GM12878 (cell line): ENCODE data around the gene TTLL11. TPM values are rescaled to one million over a fixed set of nuclear protein-coding genes. Genes with fewer than 3 reads are reported as not detected.

Experiments
- ATAC-seq: fragments of 200-7000 bp; cut with Tn5 transposase; 3 replicates; pipeline ENCODE4 v1.9.1; 2020; ENCODE audit warnings: mild to moderate bottlenecking, moderate library complexity
- BruUV-seq: library from RNA; stranded (reverse); fragments of 400-500 nt; replicated peaks from 2 replicates; lab custom pipeline; 2021; lab: Mats Ljungman, UMichigan
- CTCF ChIA-PET: fragments of 300-600 bp; sonication (Branson Sonifier 250); formaldehyde crosslinking; extraction: SDS; loops from one replicate; lab custom pipeline; 2021; ENCODE audit warnings: inconsistent platforms; lab: Yijun Ruan, JAX
- POLR2A ChIA-PET: fragments of 350-600 bp; formaldehyde crosslinking; extraction: SDS; loops from one replicate; lab custom pipeline; 2021; ENCODE audit warnings: inconsistent platforms; lab: Charles Lee
- RAD21 ChIA-PET: fragments of 300-600 bp; sonication (Branson Sonifier 250); formaldehyde crosslinking; loops from one replicate; lab custom pipeline; 2023; ENCODE audit warnings: antibody characterized with exemption; ENCODE audit not compliant: unreplicated experiment; lab: Charles Lee
- SMC1A ChIA-PET: fragments of 300-600 bp; sonication (Branson Sonifier 250); formaldehyde crosslinking; loops from one replicate; lab custom pipeline; 2023; ENCODE audit not compliant: unreplicated experiment, uncharacterized antibody; lab: Charles Lee
- DNase-seq: peaks from one replicate; pipeline ENCODE4 v3.0.0-alpha.2; 2011; ENCODE audit warnings: low read depth, low spot score
- FAIRE-seq: peaks from 3 replicates; lab custom pipeline; 2011; peaks lifted over from hg19 to GRCh38; lab: Jason Lieb, UNC
- H2AFZ ChIP-seq: 2 replicates; pipeline ENCODE4 v1.6.0; 2011; ENCODE audit warnings: low read depth, low read length, control low read depth; ENCODE audit not compliant: control insufficient read depth
- H3K27ac ChIP-seq: 2 replicates; pipeline ENCODE4 v1.5.1; 2011; ENCODE audit warnings: control low read depth; ENCODE audit not compliant: control insufficient read depth, insufficient read depth
- H3K27me3 ChIP-seq, 2 experiments: replicated peaks in 1 of 2; 2 replicates each; pipeline versions ENCODE4 v1.6.0 to v1.6.1; 2011; ENCODE audit warnings: low read length in 1 of 2; ENCODE audit not compliant: control insufficient read depth in 2 of 2, insufficient read depth in 2 of 2
- H3K36me3 ChIP-seq, 2 experiments: 2 replicates each; pipeline ENCODE4 v1.5.1; 2011; ENCODE audit warnings: low read length in 1 of 2; ENCODE audit not compliant: control insufficient read depth in 2 of 2, insufficient read depth in 2 of 2
- H3K4me1 ChIP-seq: 2 replicates; pipeline ENCODE4 v1.6.1; 2011; ENCODE audit warnings: mild to moderate bottlenecking, low read length, moderate library complexity, mixed read lengths; ENCODE audit not compliant: control insufficient read depth, insufficient read depth
- H3K4me2 ChIP-seq: 2 replicates; pipeline ENCODE4 v1.6.0; 2011; ENCODE audit warnings: control low read depth; ENCODE audit not compliant: control insufficient read depth, insufficient read depth
- H3K4me3 ChIP-seq: fragments of 200-600 bp; sonication (generic); 2 replicates; pipeline ENCODE4 v1.5.1; 2016
- H3K79me2 ChIP-seq: 2 replicates; pipeline ENCODE4 v1.6.0; 2011; ENCODE audit warnings: low read length; ENCODE audit not compliant: control insufficient read depth, insufficient read depth
- H3K9ac ChIP-seq: 2 replicates; pipeline ENCODE4 v1.8.0; 2011; ENCODE audit warnings: low read length, control low read depth, mixed read lengths; ENCODE audit not compliant: control insufficient read depth, insufficient read depth
- H3K9me3 ChIP-seq: replicated peaks from 3 replicates; pipeline ENCODE4 v1.5.1; 2011; ENCODE audit warnings: mild to moderate bottlenecking, low read length; ENCODE audit not compliant: control insufficient read depth, insufficient read depth
- H4K20me1 ChIP-seq: 2 replicates; pipeline ENCODE4 v1.6.0; 2011; ENCODE audit not compliant: control insufficient read depth, insufficient read depth
- BHLHE40 ChIP-seq, 2 experiments: fragments of 450-650 bp in 1 of 2; IDR thresholded peaks; 2 replicates each; pipeline ENCODE4 v1.6.1; 2011 to 2017; ENCODE audit warnings: low read depth in 2 of 2, borderline replicate concordance in 1 of 2, improper control_type of control experiment in 1 of 2, low read length in 1 of 2, mild to moderate bottlenecking in 1 of 2
- CHD1 ChIP-seq: IDR thresholded peaks from 2 replicates; pipeline ENCODE4 v1.6.1; 2012; ENCODE audit warnings: low read depth, low read length, improper control_type of control experiment
- PML ChIP-seq: IDR thresholded peaks from 2 replicates; pipeline ENCODE4 v1.6.1; 2012; ENCODE audit warnings: low read length, inconsistent platforms
- WGBS: methylation state at CpG from one replicate; pipeline ENCODE4 v1.1.6; 2016; ENCODE audit warnings: low lambda C conversion rate; ENCODE audit not compliant: insufficient replicate concordance, insufficient coverage; ENCODE audit errors: missing lambda C conversion rate; 5-methylcytosine and 5-hydroxymethylcytosine counted together
- in situ Hi-C: fragments of 300-500 bp; cut with MboI; formaldehyde crosslinking; loops from 9 replicates; pipeline ENCODE4 v1.14.3; 2018; ENCODE audit warnings: mixed read lengths
- intact Hi-C: fragments of 100-400 bp; cut with micrococcal nuclease; formaldehyde crosslinking; loops from one replicate; pipeline ENCODE4 v1.14.2; 2022; ENCODE audit not compliant: unreplicated experiment
- polyA plus RNA-seq, 11 experiments: library from polyadenylated mRNA; depleted of rRNA in 4 of 11; unstranded in 6 of 11; stranded (reverse) in 5 of 11; fragments of >200 nt; fragmentation: Nextera tagmentation in 4 of 11; fragmentation: Illumina TruSeq in 1 of 11; extraction: Ambion mirVana in 4 of 11; extraction: Trizol in 1 of 11; gene quantifications; 1 replicate in 1 of 11; 2 replicates in 10 of 11; pipeline versions ENCODE4 v1.2.1 to v1.2.3, GENCODE V29; 2011 to 2016; ENCODE audit warnings: inconsistent platforms in 2 of 11, missing spikeins in 2 of 11, low read depth in 1 of 11
- total RNA-seq, 4 experiments: library from RNA; depleted of rRNA in 3 of 4; stranded (reverse); fragments of >200 nt in 3 of 4; fragmentation: Illumina TruSeq in 1 of 4; extraction: Trizol in 1 of 4; gene quantifications; 2 replicates each; pipeline versions ENCODE4 v1.2.1 to v1.2.3, GENCODE V29; 2013 to 2021
- TF ChIP-seq, protein P1 (sequence below): IDR thresholded peaks from 2 replicates; pipeline ENCODE4 v1.6.1; 2012; ENCODE audit warnings: low read depth, low read length, improper control_type of control experiment
- TF ChIP-seq, protein P2 (sequence below): IDR thresholded peaks from 2 replicates; pipeline ENCODE4 v1.6.1; 2011; ENCODE audit warnings: low read depth, mild to moderate bottlenecking, low read length, moderate library complexity, borderline replicate concordance; ENCODE audit errors: extremely low read depth
- TF ChIP-seq, protein P3 (sequence below): fragments of 450-650 bp; formaldehyde crosslinking; IDR thresholded peaks from 2 replicates; pipeline ENCODE4 v1.5.0; 2022; ENCODE audit warnings: mild to moderate bottlenecking, missing genetic modification characterization
- TF ChIP-seq, protein P4 (sequence below): fragments of 450-650 bp; conservative IDR thresholded peaks from 2 replicates; pipeline ENCODE4 v1.6.1; 2017; ENCODE audit warnings: mild to moderate bottlenecking, moderate library complexity

TTLL11 gene
- total and polyA plus RNA-seq, 10 of the 15 experiments (the other 5 are each of a cell fraction or from before 2014, with no cell fraction given): 1.2 to 3.7 (median 2.9) TPM

DNA sequence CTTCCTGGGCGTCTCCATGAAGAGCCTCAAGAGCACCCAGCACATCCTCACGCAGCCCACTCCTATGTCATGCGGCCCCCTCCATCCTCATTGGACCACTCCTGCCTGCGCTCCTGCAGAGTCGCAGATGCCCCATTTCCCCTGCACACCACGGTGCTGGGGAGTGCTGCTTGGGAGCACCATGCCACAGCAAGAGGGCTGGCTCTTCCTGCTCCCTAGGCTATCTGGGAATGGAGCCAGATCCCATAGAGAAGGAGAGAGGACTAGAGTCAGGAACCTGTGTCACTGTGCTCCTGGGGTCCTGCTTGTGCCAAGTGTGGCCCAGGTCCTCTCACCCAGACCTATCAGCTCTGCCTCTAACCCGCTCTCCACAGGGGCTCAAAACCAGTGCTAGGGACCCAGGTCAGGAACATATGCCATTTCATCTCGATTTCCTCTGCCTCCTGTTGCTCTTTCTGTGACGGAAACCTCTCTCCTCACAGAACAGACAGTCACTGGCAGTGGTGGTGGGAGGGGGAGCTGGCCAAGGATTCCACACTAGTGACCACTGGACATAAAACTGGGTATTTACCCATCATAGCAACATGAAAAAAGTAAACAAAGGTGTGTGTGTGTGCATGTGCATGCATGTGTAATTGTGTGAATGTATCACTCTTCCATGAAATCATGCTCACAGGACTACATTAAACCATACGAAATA lies 178.4 kb downstream of the TTLL11 start:
- ChIA-PET SMC1A (interaction anchor here (0.8 kb wide), 1 partner anchor 8 kb away, joined by 3 read pairs; no protein-coding TSS in a partner anchor), RAD21 (no interaction called here), CTCF (interaction anchor here (0.7 to 1.0 kb wide), 3 partner anchors 16 to 225 kb away, joined by 3 read pairs; no protein-coding TSS in a partner anchor), POLR2A (no interaction called here)
- Histone ChIP-seq H3K27ac (no peak overlapping the region), H2AFZ (no peak overlapping the region), H3K4me2 (no peak overlapping the region), H3K36me3 (no peaks in the 10 kb centered on the region), H3K4me1 (no peaks in the 10 kb centered on the region), H3K4me3 (no peak overlapping the region), H3K79me2 (no peaks in the 10 kb centered on the region), H3K27me3 (no peaks in the 10 kb centered on the region; a peak in 1 of 4 replicates), H4K20me1 (no peaks in the 10 kb centered on the region), H3K9me3 (no peaks in the 10 kb centered on the region), H3K9ac (no peak overlapping the region)
- DNase-seq: no peak
- TF ChIP-seq BHLHE40 (IDR thresholded peaks at IDR 0.05; ENCODE audit: borderline replicate concordance in 1 of 2, low read depth in 2 of 2, low read length in 1 of 2) (no peak), CHD1 (no peak), PML (no peak)
- TF ChIP-seq, protein P1, sequence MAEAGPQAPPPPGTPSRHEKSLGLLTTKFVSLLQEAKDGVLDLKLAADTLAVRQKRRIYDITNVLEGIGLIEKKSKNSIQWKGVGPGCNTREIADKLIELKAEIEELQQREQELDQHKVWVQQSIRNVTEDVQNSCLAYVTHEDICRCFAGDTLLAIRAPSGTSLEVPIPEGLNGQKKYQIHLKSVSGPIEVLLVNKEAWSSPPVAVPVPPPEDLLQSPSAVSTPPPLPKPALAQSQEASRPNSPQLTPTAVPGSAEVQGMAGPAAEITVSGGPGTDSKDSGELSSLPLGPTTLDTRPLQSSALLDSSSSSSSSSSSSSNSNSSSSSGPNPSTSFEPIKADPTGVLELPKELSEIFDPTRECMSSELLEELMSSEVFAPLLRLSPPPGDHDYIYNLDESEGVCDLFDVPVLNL: no peak
- TF ChIP-seq, protein P2, sequence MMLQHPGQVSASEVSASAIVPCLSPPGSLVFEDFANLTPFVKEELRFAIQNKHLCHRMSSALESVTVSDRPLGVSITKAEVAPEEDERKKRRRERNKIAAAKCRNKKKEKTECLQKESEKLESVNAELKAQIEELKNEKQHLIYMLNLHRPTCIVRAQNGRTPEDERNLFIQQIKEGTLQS: no peak
- TF ChIP-seq, protein P3, sequence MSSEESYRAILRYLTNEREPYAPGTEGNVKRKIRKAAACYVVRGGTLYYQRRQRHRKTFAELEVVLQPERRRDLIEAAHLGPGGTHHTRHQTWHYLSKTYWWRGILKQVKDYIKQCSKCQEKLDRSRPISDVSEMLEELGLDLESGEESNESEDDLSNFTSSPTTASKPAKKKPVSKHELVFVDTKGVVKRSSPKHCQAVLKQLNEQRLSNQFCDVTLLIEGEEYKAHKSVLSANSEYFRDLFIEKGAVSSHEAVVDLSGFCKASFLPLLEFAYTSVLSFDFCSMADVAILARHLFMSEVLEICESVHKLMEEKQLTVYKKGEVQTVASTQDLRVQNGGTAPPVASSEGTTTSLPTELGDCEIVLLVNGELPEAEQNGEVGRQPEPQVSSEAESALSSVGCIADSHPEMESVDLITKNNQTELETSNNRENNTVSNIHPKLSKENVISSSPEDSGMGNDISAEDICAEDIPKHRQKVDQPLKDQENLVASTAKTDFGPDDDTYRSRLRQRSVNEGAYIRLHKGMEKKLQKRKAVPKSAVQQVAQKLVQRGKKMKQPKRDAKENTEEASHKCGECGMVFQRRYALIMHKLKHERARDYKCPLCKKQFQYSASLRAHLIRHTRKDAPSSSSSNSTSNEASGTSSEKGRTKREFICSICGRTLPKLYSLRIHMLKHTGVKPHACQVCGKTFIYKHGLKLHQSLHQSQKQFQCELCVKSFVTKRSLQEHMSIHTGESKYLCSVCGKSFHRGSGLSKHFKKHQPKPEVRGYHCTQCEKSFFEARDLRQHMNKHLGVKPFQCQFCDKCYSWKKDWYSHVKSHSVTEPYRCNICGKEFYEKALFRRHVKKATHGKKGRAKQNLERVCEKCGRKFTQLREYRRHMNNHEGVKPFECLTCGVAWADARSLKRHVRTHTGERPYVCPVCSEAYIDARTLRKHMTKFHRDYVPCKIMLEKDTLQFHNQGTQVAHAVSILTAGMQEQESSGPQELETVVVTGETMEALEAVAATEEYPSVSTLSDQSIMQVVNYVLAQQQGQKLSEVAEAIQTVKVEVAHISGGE (CRISPR knock-in tag): no peak
- TF ChIP-seq, protein P4, sequence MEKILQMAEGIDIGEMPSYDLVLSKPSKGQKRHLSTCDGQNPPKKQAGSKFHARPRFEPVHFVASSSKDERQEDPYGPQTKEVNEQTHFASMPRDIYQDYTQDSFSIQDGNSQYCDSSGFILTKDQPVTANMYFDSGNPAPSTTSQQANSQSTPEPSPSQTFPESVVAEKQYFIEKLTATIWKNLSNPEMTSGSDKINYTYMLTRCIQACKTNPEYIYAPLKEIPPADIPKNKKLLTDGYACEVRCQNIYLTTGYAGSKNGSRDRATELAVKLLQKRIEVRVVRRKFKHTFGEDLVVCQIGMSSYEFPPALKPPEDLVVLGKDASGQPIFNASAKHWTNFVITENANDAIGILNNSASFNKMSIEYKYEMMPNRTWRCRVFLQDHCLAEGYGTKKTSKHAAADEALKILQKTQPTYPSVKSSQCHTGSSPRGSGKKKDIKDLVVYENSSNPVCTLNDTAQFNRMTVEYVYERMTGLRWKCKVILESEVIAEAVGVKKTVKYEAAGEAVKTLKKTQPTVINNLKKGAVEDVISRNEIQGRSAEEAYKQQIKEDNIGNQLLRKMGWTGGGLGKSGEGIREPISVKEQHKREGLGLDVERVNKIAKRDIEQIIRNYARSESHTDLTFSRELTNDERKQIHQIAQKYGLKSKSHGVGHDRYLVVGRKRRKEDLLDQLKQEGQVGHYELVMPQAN: no peak
- no peak for ATAC-seq
- 57% methylated on average over 10 of the region's 10 CpGs for WGBS
- intact Hi-C loops: no loop called here
- in situ Hi-C loops: no loop called here
- no TSS peak for BruUV-seq
- FAIRE-seq: no peak
